ENCODE measurements around the gene HNF4A. TPM values are rescaled to one million over a fixed set of nuclear protein-coding genes. Genes with fewer than 3 reads are reported as not detected.

The HNF4A gene
- total RNA-seq, 1 donor, result under 0.01 TPM

DNA sequence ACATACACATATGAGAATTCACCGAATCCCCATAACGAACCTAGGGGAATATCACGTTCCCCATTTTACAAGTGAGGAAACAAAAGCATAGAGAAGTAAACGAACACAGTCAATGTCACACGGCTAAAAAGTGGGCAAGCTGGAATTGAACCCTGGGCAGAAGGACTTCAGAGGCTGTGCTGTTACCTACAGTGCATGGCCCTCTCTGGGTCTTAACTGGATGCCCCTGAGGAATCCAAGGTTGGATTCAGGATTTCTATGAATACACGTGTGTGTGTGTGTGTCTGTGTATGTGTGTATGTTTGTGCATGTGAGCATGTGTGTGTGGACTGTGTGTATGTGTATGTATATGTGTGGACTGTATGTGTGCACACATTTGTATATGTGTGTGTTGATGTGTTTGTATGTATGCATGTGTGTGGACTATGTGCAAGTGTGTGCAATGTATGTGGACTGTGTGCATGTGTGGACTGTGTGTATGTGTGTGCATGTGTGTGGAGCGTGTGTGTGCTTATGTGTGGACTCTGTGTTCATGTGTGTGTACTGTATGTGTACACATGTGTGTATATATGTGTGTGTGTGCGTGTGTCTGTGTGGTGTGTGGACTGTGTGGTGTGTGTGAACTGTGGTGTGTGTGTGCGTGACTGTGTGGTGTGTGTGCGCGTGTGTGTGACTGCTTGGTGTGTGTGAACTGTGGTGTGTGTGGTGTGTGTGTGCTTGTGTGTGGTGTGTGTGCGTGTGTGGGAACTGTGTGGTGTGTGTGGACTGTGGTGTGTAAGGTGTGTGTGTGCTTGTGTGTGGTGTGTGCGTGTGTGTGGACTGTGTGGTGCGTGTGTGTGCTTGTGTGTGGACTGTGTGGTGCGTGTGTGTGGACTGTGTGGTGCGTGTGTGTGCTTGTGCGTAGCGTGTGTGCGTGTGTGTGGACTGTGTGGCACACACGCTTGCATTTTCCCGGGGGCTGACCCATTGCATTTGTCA, 49.0 kb downstream of the HNF4A start:
- no peak for DNase-seq (ENCODE audit: low read depth in 2 of 3, low spot score in 2 of 3)

DNA sequence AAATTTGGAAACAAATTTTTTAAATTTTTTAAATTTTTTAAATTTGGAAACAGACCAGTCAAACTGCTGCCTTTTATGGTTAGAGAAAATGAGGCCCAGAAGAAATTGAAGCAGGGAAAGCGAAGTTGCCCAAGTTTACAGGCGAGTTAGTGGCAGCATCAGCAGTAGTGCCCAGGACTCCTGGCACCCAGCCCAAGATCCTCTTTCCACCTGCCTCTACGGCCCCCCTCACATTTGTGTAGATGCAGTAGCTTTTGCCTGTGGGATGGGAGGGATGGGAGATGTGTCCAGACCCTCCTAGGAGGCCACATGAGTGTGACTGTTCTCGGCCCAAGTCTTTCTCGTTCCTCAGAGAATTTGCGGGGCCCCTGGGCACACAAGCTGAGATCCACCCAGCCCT, 49.8 kb downstream of the HNF4A start:
- no peak for DNase-seq (ENCODE audit: low read depth in 2 of 3, low spot score in 2 of 3)

DNA sequence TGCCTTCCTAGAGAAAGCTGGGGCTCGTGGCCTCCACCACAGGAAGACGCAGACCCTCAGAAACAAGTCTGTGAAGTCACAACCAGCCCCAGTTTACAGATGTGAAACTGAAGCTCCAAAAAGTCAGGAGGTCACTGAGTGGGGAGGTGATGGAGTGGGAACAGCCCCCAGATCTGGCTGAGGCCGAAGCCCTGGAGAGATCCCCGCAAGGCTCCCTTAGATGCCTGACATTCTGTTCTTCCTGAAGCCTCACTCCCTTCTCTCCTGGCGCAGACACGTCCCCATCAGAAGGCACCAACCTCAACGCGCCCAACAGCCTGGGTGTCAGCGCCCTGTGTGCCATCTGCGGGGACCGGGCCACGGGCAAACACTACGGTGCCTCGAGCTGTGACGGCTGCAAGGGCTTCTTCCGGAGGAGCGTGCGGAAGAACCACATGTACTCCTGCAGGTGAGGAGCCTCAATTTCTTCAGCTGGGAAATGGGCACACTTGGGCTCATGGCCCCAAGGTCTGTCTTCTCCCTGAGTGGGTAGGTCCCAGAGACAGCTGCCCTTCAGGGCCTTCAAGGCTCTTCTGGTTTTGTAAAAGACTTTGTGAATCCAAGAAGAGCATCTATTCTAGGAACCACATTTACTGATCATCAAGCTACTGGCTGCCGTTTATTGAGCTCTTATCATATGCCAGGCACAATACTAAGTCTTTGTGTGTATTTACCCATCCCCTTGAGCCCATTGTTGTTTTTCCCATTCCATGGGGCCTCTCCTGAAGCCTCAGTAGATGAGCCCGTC, 50.5 kb downstream of the HNF4A start:
- no peak for DNase-seq (ENCODE audit: low read depth in 2 of 3, low spot score in 2 of 3)

DNA sequence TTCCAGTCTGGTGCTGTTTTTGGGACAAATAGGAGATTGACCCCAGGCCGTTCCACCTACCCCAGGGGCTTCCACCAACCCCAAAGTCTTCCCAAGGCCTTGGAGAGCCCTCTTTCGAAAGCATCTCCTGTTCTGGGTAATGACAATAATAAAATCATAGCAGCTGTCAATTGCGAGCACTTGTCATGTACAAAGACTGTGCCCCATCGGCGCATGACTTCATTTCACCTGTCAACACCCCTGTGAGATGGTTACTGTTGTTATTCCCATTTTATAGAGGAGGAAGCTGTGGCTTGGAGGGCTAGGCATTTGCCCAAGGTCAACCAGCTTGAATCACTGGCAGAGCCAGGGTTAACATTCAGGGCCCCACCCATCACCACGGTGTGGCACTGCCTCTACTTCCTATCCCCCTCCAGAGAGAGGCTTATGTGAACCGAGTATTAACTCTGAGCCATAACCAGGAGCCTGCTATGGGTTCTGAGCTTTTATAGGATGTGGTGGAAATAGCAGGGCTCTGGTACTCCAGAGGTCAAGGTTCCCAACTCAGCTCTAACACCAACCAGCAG, 51.2 kb downstream of the HNF4A start:
- no peak for DNase-seq (ENCODE audit: low read depth in 2 of 3, low spot score in 2 of 3)

DNA sequence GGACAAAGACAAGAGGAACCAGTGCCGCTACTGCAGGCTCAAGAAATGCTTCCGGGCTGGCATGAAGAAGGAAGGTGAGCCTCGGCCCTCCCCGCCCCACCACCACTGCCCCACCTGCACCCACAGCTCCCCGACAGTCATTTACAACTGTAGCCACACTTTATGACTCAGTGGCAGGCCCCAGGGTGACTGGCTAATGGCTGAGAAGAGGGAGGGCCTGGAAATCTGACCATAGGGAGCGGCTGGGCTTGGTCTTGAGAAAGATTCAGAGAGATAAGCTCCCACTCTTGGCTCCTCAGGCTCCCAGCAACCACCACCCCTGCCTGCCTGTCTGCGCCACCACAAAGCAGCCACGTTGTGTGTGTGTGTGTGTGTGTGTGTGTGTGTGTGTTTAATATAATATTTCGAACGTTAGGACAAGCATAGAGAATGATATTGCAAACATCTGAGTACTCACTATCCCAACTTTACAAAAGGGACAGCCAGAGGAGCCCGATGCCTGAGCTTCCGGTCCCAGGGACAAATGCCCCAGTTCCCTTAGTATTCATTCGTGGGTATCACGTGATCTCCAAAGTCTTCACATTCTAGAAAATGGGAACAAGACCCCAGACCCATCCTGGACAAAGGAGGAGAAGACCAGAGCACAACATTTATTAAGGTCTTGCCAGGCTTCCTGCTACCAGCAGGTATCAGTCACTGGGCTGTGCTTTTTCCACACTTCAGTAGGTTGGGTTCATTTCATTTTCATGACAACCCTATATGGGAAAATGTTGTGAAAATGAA, 52.1 kb downstream of the HNF4A start:
- no peak for DNase-seq (ENCODE audit: low read depth in 2 of 3, low spot score in 2 of 3)

DNA sequence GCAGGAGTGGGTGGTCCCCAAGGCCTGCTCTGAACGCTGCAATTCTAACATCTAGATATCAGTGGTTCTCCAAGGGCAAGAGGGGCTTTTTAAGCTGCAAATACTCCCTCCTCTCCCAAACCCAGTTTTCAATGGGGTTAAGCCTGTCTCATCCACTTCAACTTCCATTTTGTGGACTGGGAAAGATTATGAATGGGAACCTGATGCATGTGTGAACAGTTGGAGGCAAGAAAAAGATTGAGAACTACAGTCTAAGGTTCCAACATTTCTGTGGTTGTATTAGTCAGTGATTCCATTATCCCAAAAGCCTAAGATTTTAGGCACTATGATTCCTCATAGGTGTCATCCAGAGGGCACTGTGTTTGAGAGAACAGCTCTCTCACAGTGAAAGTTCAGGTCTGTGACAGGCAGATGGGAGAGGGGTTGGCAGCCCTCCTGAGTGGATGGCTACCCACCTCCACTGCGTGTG, 53.7 kb downstream of the HNF4A start:
- DNase-seq (ENCODE audit: low read depth in 2 of 3, low spot score in 2 of 3), result no peak

DNA sequence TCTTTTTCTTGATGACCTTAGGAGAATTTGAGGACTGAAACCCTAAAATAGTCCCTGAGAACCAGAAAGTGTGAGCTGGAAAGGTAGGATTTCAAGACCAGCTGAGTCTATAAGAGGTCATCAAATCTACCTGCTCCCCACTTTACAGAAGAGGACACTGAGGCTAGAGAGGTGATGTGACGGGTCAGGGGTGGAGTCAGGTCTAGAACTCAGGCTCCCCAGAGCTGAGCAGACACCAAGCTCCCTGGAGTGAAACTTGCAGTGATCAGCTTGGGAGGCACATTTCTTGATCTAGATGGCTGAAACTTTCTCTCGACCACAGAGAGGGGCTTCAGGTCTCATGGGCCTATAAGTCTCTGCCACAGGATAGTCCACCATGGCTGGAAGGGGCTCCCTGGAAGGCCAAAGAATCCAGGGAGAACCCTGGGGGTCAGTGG, 55.1 kb downstream of the HNF4A start:
- DNase-seq (ENCODE audit: low read depth in 2 of 3, low spot score in 2 of 3), result no peak

DNA sequence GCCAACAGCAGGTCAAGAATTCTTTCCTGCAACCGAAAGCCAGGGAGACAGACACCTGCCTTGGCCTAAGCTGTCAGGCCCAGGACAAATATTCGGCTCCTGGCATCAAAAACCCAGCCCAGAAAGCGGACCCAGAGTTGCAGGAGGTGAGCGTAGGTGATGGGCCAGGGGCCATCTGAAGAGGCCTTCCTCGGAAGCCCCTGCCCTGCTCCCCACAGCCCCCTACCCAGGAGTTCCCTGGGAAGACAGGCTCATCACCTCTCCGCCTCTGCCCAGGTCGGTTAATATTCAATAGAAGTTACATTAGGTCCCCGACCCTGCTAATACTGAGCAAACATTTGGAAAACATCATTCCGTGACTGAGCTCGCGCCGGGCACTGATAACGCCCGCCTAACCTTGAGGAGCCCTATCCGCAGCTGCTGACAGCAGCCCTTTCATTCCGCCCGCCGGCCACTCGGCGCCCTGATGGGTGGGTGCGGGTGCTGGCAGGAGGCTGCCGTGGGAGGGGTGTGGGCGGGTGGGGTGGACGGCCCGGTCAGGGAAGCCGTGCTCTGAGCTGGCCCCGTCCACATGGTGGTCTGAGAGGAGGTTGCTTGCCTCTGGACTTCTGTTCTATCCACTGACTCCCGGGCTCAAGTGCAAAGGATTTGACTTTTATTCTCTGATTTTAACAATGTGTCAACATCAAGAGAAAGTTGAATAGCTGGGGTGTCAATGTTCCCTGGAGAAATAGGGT, 55.7 kb downstream of the HNF4A start:
- DNase-seq (ENCODE audit: low read depth in 2 of 3, low spot score in 2 of 3), result no peak

DNA sequence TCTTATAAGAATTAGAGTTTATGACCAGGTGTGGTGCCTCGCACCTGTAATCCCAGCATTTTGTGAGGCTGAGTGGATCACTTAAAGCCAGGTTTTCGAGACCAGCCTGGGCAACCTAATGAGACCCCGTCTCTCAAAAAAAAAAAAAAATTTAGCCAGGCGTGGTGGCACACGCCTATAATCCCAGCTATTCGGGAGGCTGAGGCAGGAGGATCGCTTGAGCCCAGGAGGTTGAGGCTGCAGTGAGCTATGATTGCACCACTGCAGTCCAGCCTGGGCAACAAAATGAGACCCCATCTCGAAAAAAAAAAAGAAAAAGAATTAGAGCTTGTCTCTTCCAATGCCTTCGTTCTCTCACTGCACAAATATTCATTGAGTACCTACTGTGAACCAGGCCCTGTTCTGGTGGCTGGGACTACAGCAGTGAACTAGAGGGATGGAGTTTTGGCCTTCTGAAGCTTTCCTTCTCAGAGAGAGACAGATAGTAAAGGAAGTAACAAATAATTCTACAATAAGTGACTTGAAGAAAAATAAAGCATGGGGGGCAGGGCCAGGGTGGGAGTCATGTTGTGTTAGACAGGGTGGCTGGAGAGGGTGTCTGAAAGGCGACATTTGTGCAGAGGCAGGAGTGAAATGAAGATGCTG, 56.4 kb downstream of the HNF4A start:
- DNase-seq (ENCODE audit: low read depth in 2 of 3, low spot score in 2 of 3), result no peak

DNA sequence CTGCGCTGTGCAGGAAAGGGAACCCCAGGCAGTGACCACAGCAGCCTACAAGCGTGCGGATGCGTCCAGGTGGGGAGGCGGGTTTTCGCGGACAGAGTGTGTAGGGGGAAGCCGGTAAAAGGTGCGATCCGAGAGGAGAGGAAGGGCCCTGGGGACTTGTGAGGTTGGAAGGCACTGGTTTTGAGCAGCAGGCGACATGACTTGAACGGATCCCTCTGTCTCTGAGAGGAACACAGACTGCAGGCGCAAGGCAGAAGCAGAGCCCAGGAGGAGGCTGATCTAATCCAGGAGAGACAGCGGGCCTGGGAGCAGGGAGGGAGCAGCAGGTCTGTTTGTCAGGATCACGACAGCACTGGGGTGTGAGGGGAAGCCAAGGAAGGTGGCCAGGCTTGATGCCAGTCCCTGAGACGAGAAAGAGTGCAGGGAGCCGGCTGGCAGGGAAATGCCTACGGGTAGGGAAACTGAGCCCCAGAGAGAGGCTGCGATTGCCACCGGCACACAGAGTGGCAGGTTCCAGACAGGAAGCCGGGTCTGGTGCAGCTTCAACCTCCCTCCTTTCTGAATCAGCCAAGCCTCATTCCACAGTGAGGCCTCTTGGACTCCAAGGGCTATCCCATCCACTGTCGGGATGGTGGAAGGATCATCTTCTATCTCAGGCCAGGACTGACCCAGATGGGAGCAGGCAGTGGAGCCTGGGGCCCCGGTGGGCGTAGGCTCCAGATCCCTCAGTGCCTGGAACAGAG, 57.1 kb downstream of the HNF4A start:
- no peak for DNase-seq (ENCODE audit: low read depth in 2 of 3, low spot score in 2 of 3)

DNA sequence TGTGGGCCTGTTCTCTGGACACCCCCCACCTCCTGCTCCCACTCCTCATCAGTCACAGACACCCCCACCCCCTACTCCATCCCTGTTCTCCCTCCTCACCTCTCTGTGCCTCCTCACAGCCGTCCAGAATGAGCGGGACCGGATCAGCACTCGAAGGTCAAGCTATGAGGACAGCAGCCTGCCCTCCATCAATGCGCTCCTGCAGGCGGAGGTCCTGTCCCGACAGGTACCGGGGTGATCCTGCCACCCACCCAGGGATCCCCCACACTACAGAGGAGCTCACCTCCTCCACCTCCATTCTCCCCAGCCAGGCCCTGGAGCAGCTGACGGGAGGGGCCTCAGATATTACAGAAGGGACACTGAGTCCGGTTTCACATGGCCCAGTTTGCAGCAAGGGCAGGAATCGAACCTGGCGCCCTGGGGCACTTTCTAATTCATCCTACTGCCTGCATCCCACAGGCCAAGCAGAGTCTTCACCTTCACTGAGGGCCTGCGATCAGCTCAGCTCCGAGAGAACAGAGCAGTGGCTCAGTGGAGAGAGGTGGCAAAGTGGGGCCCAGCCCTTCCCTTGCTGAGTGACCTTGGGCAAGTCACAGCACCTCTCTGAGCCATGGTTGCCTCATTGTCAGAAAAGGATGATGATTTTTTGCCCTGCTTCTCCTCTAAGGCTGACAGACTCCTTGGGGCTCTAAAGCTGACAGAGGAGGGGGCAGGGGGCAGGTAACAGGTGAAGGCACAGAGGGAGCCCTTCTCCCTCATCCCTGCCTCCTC, 58.3 kb downstream of the HNF4A start:
- no peak for DNase-seq (ENCODE audit: low read depth in 2 of 3, low spot score in 2 of 3)

DNA sequence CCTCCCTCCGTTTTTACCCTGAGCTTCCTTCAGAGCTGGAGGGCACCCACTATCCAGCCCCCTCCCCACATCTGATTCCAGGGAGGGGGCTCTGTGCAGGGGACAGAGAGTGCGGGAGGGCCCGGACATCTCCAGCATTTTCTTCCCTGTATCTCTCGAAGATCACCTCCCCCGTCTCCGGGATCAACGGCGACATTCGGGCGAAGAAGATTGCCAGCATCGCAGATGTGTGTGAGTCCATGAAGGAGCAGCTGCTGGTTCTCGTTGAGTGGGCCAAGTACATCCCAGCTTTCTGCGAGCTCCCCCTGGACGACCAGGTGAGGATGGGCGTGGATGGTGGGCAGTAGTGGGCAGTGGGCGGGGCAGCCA, 58.8 kb downstream of the HNF4A start:
- DNase-seq (ENCODE audit: low read depth in 2 of 3, low spot score in 2 of 3), result no peak

DNA sequence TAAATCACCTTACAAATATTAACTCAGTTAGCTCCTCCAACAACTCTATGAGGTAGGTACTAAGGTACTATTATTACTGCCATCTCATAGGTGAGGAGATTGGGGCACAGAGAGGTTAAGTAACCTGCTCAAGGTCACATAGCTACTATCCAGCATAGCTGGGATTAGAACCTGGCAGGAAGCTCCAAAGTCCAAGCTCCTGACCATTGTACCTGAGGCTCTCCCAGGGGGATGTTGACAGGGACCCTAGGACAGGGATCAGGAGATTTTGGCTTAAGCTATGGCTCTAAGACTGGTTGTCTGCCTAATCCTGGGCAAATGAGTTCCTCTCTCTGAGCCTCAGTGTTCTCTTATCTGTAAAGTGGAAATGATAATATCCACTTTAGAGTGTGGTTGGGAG, 59.3 kb downstream of the HNF4A start:
- no peak for DNase-seq (ENCODE audit: low read depth in 2 of 3, low spot score in 2 of 3)

DNA sequence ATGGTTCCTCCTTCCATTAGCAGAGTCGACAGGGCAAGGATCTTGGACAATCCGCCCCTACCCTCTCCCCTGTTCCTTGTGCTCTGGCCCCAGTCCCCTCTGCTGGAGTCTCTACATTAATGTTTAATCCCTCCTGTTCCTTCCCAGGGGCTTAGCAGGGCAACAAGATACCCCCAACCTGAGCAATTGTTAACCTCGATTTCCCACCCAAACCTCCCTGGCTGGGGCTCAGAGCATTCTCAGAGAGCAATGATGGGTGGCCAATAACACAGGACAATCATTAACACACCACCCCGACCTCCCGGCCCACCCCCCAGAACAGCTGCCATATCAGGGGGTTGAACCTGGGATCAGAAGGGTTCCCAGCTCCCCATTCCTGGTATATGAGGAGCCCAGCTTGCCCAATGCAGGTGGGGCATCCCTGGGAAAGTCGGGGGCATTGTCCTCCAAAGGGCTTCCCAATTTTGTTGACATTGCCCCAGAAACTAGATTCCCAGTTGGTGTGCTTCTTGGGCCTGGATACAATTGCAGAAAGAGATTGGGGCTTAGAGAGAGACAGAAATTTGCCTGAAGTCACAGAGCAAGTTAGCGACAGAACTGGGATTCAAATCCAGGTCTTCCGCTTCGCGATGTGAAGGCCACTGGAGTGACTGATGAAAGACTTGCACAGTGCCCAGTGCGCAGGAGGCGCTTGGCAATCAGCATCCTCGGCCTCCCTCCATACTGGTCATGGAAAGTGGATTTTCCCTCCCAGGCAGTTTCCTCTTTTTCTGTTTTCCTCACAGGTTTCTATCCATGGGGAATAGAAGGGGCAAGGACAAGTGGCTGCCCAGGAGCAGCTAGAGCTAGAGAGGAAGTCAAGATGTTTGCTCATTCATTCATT, 60.6 kb downstream of the HNF4A start:
- no peak for DNase-seq (ENCODE audit: low read depth in 2 of 3, low spot score in 2 of 3)

DNA sequence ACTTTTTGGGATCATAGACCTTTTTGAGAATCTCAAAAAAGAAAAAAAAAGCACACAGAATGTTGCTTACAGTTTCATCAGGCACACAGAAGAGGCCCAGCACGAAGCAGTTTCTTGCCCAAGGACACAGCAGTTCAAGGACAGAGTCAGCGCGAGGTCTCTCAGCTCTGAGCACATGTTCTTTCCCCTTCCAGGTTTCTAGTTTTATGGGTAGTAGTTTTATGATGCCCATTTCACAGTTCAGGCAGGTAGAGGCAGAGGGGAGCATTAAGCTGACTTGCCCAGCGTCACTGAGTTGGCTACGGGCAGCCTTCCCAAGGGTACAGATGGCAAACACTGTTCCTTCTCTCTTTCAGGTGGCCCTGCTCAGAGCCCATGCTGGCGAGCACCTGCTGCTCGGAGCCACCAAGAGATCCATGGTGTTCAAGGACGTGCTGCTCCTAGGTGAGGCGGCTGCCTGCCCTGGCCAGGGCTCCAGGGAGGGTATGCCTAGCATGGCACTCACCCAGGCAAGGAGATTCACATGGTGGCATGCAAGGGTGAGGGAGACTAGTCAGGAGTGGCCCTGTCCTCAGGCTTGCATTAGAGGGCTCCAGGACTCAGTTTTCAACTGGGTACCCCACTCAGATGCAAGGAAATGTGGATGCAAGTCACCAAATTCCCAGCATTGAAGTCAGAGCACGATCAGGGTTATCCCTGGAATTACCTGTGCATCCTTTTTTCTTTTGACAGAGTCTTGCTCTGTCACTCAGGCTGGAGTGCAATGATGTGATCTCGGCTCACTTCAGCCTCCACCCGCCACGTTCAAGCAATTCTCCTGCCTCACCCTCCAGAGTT, 62.8 kb downstream of the HNF4A start:
- no peak for DNase-seq (ENCODE audit: low read depth in 2 of 3, low spot score in 2 of 3)

Data from hematopoietic multipotent progenitor cell (in vitro differentiated cells).